SK-N-SH treated with all-trans-retinoic acid at 6 μM for 48 hours (cell line): ENCODE measurements around the gene TSPO.

Source experiments
- ATAC-seq: fragments of 200-7000 bp; cut with Tn5 transposase; 3 replicates; pipeline ENCODE4 v1.9.1; 2020; ENCODE audit warnings: mild to moderate bottlenecking, moderate library complexity
- ARNTL ChIP-seq: fragments of 450-650 bp; formaldehyde crosslinking; IDR thresholded peaks from 2 replicates; pipeline ENCODE4 v1.5.0; 2020; ENCODE audit warnings: low read depth, mild to moderate bottlenecking, moderate library complexity, borderline replicate concordance
- BACH2 ChIP-seq: fragments of 250-450 bp; sonication (Bioruptor Pico); IDR thresholded peaks from 2 replicates; pipeline ENCODE4 v1.9.0; 2021; ENCODE audit warnings: mild to moderate bottlenecking, borderline replicate concordance
- CREB5 ChIP-seq: fragments of 250-450 bp; sonication (Bioruptor Pico); IDR thresholded peaks from 2 replicates; pipeline ENCODE4 v1.5.1; 2020; ENCODE audit warnings: low read depth, mild to moderate bottlenecking, moderate library complexity
- CSDC2 ChIP-seq: fragments of 250-450 bp; sonication (Bioruptor Pico); IDR thresholded peaks from 2 replicates; pipeline ENCODE4 v1.5.0; 2020; ENCODE audit warnings: mild to moderate bottlenecking, moderate library complexity
- CSRNP3 ChIP-seq: fragments of 250-450 bp; sonication (Bioruptor Pico); IDR thresholded peaks from 2 replicates; pipeline ENCODE4 v1.5.1; 2021; ENCODE audit warnings: mild to moderate bottlenecking, moderate library complexity
- GLIS3 ChIP-seq: fragments of 250-450 bp; sonication (Bioruptor Pico); IDR thresholded peaks from 2 replicates; pipeline ENCODE4 v1.5.0; 2020; ENCODE audit warnings: mild to moderate bottlenecking, moderate library complexity
- ISL1 ChIP-seq: fragments of 250-450 bp; sonication (Bioruptor Pico); IDR thresholded peaks from 2 replicates; pipeline ENCODE4 v2.1.2; 2022; ENCODE audit warnings: mild to moderate bottlenecking, moderate library complexity
- OSR1 ChIP-seq: fragments of 250-450 bp; sonication (Bioruptor Pico); IDR thresholded peaks from 2 replicates; pipeline ENCODE4 v1.8.0; 2022; ENCODE audit warnings: moderate library complexity, mild to moderate bottlenecking, inconsistent platforms
- PATZ1 ChIP-seq: fragments of 250-450 bp; sonication (Bioruptor Pico); IDR thresholded peaks from 2 replicates; pipeline ENCODE4 v1.8.0; 2020; ENCODE audit warnings: mild to moderate bottlenecking, moderate library complexity, borderline replicate concordance
- POU6F1 ChIP-seq: fragments of 250-450 bp; sonication (Bioruptor Pico); IDR thresholded peaks from 2 replicates; pipeline ENCODE4 v1.8.0; 2021; ENCODE audit warnings: low read depth, mild to moderate bottlenecking, moderate library complexity, borderline replicate concordance
- RARB ChIP-seq: fragments of 250-450 bp; sonication (Bioruptor Pico); IDR thresholded peaks from 2 replicates; pipeline ENCODE4 v1.8.0; 2021; ENCODE audit warnings: mild to moderate bottlenecking, moderate library complexity
- SNAI2 ChIP-seq: fragments of 250-450 bp; sonication (Bioruptor Pico); IDR thresholded peaks from 2 replicates; pipeline ENCODE4 v1.5.0; 2020; ENCODE audit warnings: mild to moderate bottlenecking, moderate library complexity
- TCF4 ChIP-seq: fragments of 250-450 bp; sonication (Bioruptor Pico); IDR thresholded peaks from 2 replicates; pipeline ENCODE4 v1.8.0; 2021; ENCODE audit warnings: mild to moderate bottlenecking, moderate library complexity, borderline replicate concordance
- TSHZ2 ChIP-seq: fragments of 250-450 bp; sonication (Bioruptor Pico); IDR thresholded peaks from 2 replicates; pipeline ENCODE4 v1.5.0; 2020; ENCODE audit warnings: mild to moderate bottlenecking, moderate library complexity
- ZC3H10 ChIP-seq: fragments of 250-450 bp; sonication (Bioruptor Pico); IDR thresholded peaks from 2 replicates; pipeline ENCODE4 v1.5.1; 2021; ENCODE audit warnings: mild to moderate bottlenecking, moderate library complexity
- ZFP3 ChIP-seq: fragments of 250-450 bp; sonication (Bioruptor Pico); IDR thresholded peaks from 2 replicates; pipeline ENCODE4 v1.5.0; 2020; ENCODE audit warnings: mild to moderate bottlenecking, moderate library complexity
- ZNF565 ChIP-seq: fragments of 450-650 bp; formaldehyde crosslinking; conservative IDR thresholded peaks from 2 replicates; pipeline ENCODE4 v1.5.0; 2020; ENCODE audit warnings: low read depth, mild to moderate bottlenecking, moderate library complexity
- ZNF8 ChIP-seq: fragments of 450-650 bp; formaldehyde crosslinking; IDR thresholded peaks from 2 replicates; pipeline ENCODE4 v1.5.0; 2020; ENCODE audit warnings: mild to moderate bottlenecking, moderate library complexity

Gene TSPO

GRCh38 chr22:43118953-43119458 is 32.4 kb upstream of the TSPO start:
- TF ChIP-seq ZC3H10 (CRISPR knock-in tag) (no peak), ZNF8 (CRISPR knock-in tag) (no peak), PATZ1 (CRISPR knock-in tag) (no peak)
- TF ChIP-seq, all 23 proteins: peak for 0
- no peak for ATAC-seq

GRCh38 chr22:43126501-43127165 is 24.7 kb upstream of the TSPO start:
- peak; percentile 87 for ATAC-seq
- TF ChIP-seq TCF4 = no peak
- TF ChIP-seq CSDC2 (CRISPR knock-in tag) = no peak
- TF ChIP-seq GLIS3 (CRISPR knock-in tag) = no peak
- no peak for TF ChIP-seq PATZ1 (CRISPR knock-in tag)
- no peak for TF ChIP-seq POU6F1 (CRISPR knock-in tag)
- no peak for TF ChIP-seq ISL1
- no peak for TF ChIP-seq BACH2 (CRISPR knock-in tag)
- no peak for TF ChIP-seq CSRNP3 (CRISPR knock-in tag)
- TF ChIP-seq CREB5 (CRISPR knock-in tag) = no peak
- TF ChIP-seq ZFP3 (CRISPR knock-in tag) = no peak
- no peak for TF ChIP-seq RARB (CRISPR knock-in tag)
- TF ChIP-seq OSR1 (CRISPR knock-in tag) = no peak
- no peak for TF ChIP-seq ARNTL (CRISPR knock-in tag)

GRCh38 chr22:43127166-43127908 is 24.0 kb upstream of the TSPO start:
- ATAC-seq = no peak
- TF ChIP-seq ZNF8 (CRISPR knock-in tag) = no peak
- TF ChIP-seq BACH2 (CRISPR knock-in tag) = no peak
- TF ChIP-seq POU6F1 (CRISPR knock-in tag) = no peak
- no peak for TF ChIP-seq GLIS3 (CRISPR knock-in tag)
- TF ChIP-seq PATZ1 (CRISPR knock-in tag) = no peak
- TF ChIP-seq OSR1 (CRISPR knock-in tag) = no peak
- TF ChIP-seq SNAI2 (CRISPR knock-in tag) = no peak
- TF ChIP-seq ZNF565 (CRISPR knock-in tag) = no peak
- no peak for TF ChIP-seq CSDC2 (CRISPR knock-in tag)
- no peak for TF ChIP-seq ZC3H10 (CRISPR knock-in tag)
- TF ChIP-seq ARNTL (CRISPR knock-in tag) = no peak
- no peak for TF ChIP-seq ISL1
- no peak for TF ChIP-seq TSHZ2 (CRISPR knock-in tag)
- no peak for TF ChIP-seq RARB (CRISPR knock-in tag)
